CD14-positive monocyte (primary cell): ENCODE data around the gene MAML1. TPM values are rescaled to one million over a fixed set of nuclear protein-coding genes. Genes with fewer than 3 reads are reported as not detected.

Source experiments
- DNase-seq, 3 donors: peaks; one replicate each; pipeline ENCODE4 v3.0.0-alpha.2; 2011 to 2022
- H2AFZ ChIP-seq: 2 replicates; pipeline ENCODE4 v1.6.0; 2012; ENCODE audit warnings: mild to moderate bottlenecking, low read depth, low read length, inconsistent platforms; ENCODE audit not compliant: insufficient read depth, poor library complexity, severe bottlenecking
- H3K27ac ChIP-seq, 2 donors: 1 replicate in 1 of 2; 2 replicates in 1 of 2; pipeline ENCODE4 v1.5.1; 2012 to 2013; ENCODE audit warnings: low read length in 2 of 2, control low read depth in 1 of 2, inconsistent platforms in 1 of 2, low read depth in 1 of 2, mild to moderate bottlenecking in 1 of 2
- H3K27me3 ChIP-seq, 2 donors: one replicate each; pipeline versions ENCODE4 v1.6.0 to v1.6.1; 2011 to 2013; ENCODE audit warnings: low read length in 2 of 2; ENCODE audit not compliant: control insufficient read depth in 2 of 2, insufficient read depth in 2 of 2
- H3K36me3 ChIP-seq, 2 donors: replicated peaks in 1 of 2; 1 replicate in 1 of 2; 2 replicates in 1 of 2; pipeline versions ENCODE4 v1.5.1 to v1.6.1; 2012 to 2013; ENCODE audit warnings: low read length in 2 of 2, control low read depth in 1 of 2, inconsistent platforms in 1 of 2, mild to moderate bottlenecking in 1 of 2; ENCODE audit not compliant: insufficient read depth in 2 of 2, control insufficient read depth in 1 of 2
- H3K4me1 ChIP-seq, 2 donors: 1 replicate in 1 of 2; 2 replicates in 1 of 2; pipeline versions ENCODE4 v1.5.1 to v1.6.1; 2012 to 2013; ENCODE audit warnings: low read length in 2 of 2, control low read depth in 1 of 2, inconsistent platforms in 1 of 2, mild to moderate bottlenecking in 1 of 2, moderate library complexity in 1 of 2; ENCODE audit not compliant: insufficient read depth in 2 of 2, control insufficient read depth in 1 of 2
- H3K4me2 ChIP-seq: replicated peaks from 2 replicates; pipeline ENCODE3; 2012; ENCODE audit warnings: low read length, moderate library complexity, mild to moderate bottlenecking; ENCODE audit not compliant: poor library complexity, severe bottlenecking; ENCODE audit errors: extremely low read depth
- H3K4me3 ChIP-seq, 3 experiments: fragments of 200-600 bp in 1 of 3; sonication (generic) in 1 of 3; replicated peaks in 1 of 3; 1 replicate in 2 of 3; 2 replicates in 1 of 3; pipeline ENCODE4 v1.5.1; 2011 to 2013; ENCODE audit warnings: low read length in 3 of 3, mild to moderate bottlenecking in 3 of 3, control low read depth in 2 of 3, low read depth in 2 of 3, inconsistent platforms in 1 of 3, moderate library complexity in 1 of 3
- H3K79me2 ChIP-seq: 2 replicates; pipeline ENCODE4 v1.6.0; 2012; ENCODE audit warnings: mild to moderate bottlenecking, control low read depth, inconsistent platforms, low read length, moderate library complexity; ENCODE audit not compliant: insufficient read depth
- H3K9ac ChIP-seq: 2 replicates; pipeline ENCODE4 v1.6.0; 2017; ENCODE audit warnings: low read length, mild to moderate bottlenecking; ENCODE audit not compliant: insufficient read depth, poor library complexity, severe bottlenecking
- H3K9me3 ChIP-seq, 2 donors: replicated peaks in 1 of 2; 1 replicate in 1 of 2; 2 replicates in 1 of 2; pipeline versions ENCODE4 v1.5.1 to v1.6.1; 2012 to 2013; ENCODE audit warnings: low read length in 2 of 2, control low read depth in 1 of 2; ENCODE audit not compliant: control insufficient read depth in 1 of 2, insufficient read depth in 1 of 2
- H4K20me1 ChIP-seq: 2 replicates; pipeline ENCODE4 v1.6.0; 2012; ENCODE audit warnings: mild to moderate bottlenecking, low read length, control low read depth, moderate library complexity; ENCODE audit not compliant: insufficient read depth
- H3K27ac Mint-ChIP-seq, 7 donors: one replicate each; pipeline ENCODE4 v1.8.0; 2020; ENCODE audit warnings: mild to moderate bottlenecking in 7 of 7, mixed read lengths in 7 of 7, moderate library complexity in 6 of 7, inconsistent platforms in 2 of 7
- H3K27me3 Mint-ChIP-seq, 3 donors: one replicate each; pipeline ENCODE4 v1.8.0; 2021 to 2022; ENCODE audit warnings: low read depth in 3 of 3, mild to moderate bottlenecking in 3 of 3, mixed read lengths in 3 of 3, moderate library complexity in 3 of 3, inconsistent platforms in 1 of 3
- H3K36me3 Mint-ChIP-seq, 2 donors: one replicate each; pipeline ENCODE4 v1.8.0; 2020; ENCODE audit warnings: mixed read lengths in 2 of 2, inconsistent platforms in 1 of 2, mild to moderate bottlenecking in 1 of 2
- H3K4me1 Mint-ChIP-seq: one replicate; pipeline ENCODE4 v1.8.0; 2020; ENCODE audit warnings: mild to moderate bottlenecking, mixed read lengths
- H3K4me3 Mint-ChIP-seq, 2 donors: one replicate each; pipeline ENCODE4 v1.8.0; 2020; ENCODE audit warnings: mild to moderate bottlenecking in 2 of 2, mixed read lengths in 2 of 2, moderate library complexity in 1 of 2
- H3K9me3 Mint-ChIP-seq, 7 donors: one replicate each; pipeline ENCODE4 v1.8.0; 2020 to 2022; ENCODE audit warnings: mixed read lengths in 7 of 7, mild to moderate bottlenecking in 6 of 7, moderate library complexity in 6 of 7, inconsistent platforms in 2 of 7
- WGBS: methylation state at CpG from one replicate; pipeline ENCODE4 v1.1.5; 2013; ENCODE audit warnings: missing lambda C conversion rate; ENCODE audit not compliant: insufficient coverage; 5-methylcytosine and 5-hydroxymethylcytosine counted together
- intact Hi-C, 2 donors: fragments of 100-400 bp; cut with micrococcal nuclease; formaldehyde crosslinking; loops; one replicate each; pipeline versions ENCODE4 v1.15.0 to v1.15.1; 2023
- polyA plus RNA-seq, 3 donors: library from polyadenylated mRNA; depleted of rRNA in 1 of 3; unstranded in 2 of 3; stranded (reverse) in 1 of 3; fragments of 300-500 nt in 2 of 3; fragments of >200 nt in 1 of 3; fragmentation: Illumina TruSeq in 2 of 3; gene quantifications; 1 replicate in 2 of 3; 2 replicates in 1 of 3; pipeline ENCODE4 v1.2.3, GENCODE V29; 2012 to 2021
- TF ChIP-seq, protein P1 (sequence below): fragments of 200-600 bp; IDR thresholded peaks from one replicate; pipeline ENCODE4 v1.8.0; 2022; ENCODE audit warnings: antibody characterized with exemption, mild to moderate bottlenecking

MAML1 gene
- polyA plus RNA-seq, 3 donors = 2.2 to 11.0 (median 2.7) TPM

DNA sequence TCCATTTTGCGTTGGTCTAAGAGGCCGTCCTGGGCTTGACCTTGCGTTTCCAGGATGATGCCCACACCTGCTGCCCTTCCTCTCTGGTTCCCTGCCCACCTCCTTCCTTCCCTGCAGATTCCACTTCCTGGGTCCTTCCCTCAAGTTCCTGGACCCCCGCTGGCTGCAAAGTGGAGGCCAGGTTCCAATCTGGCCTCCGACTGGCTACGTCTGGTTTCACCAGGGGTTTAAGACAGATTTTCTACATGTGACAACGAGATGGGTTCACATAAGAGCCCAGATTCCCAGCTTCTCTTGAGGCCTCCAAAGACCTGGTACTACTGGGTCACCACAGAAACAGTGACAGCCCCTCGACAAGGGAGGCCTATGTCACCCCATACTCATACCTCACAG, 71.9 kb downstream of the MAML1 start:
- Histone ChIP-seq H3K4me3 (peak overlapping the region in 1 of 3 experiments; percentile 80), H3K9ac (peak overlapping the region; percentile 71), H3K27me3 (no peaks in the 10 kb centered on the region), H3K36me3 (peaks cover 15 to 18% of the 10 kb centered on the region in 2 donors), H3K79me2 (peaks cover 45% of the 10 kb centered on the region), H3K4me1 (peaks cover 41 to 53% of the 10 kb centered on the region in 2 donors), H3K9me3 (no peaks in the 10 kb centered on the region), H4K20me1 (peaks cover 63% of the 10 kb centered on the region), H2AFZ (no peak overlapping the region), H3K27ac (peak overlapping the region; percentile 14 to 33), H3K4me2 (peak overlapping the region; percentile 87)
- no peak for DNase-seq
- Mint-ChIP-seq H3K36me3 (peaks cover 18 to 24% of the 10 kb centered on the region in 2 donors), H3K9me3 (no peaks in the 10 kb centered on the region), H3K27ac (peak overlapping the region in 5 of 7 donors; percentile 41 to 86 (median 76)), H3K4me3 (peak overlapping the region; percentile 88 to 91), H3K27me3 (peaks cover 0 to 2% (median 0%) of the 10 kb centered on the region in 3 donors), H3K4me1 (peaks cover 36% of the 10 kb centered on the region)
- intact Hi-C loops = loop anchor here (2.0 to 5.0 kb wide), 3 partner anchors 16 to 103 kb away; partner anchors contain the start of genes SQSTM1 (in 1 of the 2) and TBC1D9B (in 1 of the 2)
- 65% methylated on average over 8 of the region's 8 CpGs for WGBS
- TF ChIP-seq, protein P1, sequence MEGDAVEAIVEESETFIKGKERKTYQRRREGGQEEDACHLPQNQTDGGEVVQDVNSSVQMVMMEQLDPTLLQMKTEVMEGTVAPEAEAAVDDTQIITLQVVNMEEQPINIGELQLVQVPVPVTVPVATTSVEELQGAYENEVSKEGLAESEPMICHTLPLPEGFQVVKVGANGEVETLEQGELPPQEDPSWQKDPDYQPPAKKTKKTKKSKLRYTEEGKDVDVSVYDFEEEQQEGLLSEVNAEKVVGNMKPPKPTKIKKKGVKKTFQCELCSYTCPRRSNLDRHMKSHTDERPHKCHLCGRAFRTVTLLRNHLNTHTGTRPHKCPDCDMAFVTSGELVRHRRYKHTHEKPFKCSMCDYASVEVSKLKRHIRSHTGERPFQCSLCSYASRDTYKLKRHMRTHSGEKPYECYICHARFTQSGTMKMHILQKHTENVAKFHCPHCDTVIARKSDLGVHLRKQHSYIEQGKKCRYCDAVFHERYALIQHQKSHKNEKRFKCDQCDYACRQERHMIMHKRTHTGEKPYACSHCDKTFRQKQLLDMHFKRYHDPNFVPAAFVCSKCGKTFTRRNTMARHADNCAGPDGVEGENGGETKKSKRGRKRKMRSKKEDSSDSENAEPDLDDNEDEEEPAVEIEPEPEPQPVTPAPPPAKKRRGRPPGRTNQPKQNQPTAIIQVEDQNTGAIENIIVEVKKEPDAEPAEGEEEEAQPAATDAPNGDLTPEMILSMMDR = no peak

DNA sequence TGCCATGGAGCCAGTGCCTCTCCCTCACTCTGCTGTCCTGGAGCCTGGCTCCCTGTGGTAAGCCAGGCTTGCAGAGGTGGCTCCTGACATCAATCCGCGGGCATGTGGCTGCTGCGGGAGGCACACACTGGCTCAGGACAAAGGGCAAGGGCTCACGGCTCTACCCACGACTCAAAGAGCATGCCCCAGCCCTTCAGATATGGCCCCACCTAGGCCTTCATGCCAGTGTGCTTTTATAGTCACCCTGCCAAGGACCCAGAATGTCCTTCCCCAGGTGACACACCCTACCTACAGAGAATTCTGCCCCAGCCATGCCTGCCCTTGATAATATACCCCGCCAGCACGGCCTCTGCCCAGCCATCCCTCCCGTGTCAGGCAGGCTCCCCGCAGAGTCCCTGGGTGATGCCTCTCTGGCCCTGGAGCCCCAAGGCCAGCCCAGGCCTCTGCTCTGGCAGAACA, 72.5 kb downstream of the MAML1 start:
- Mint-ChIP-seq H3K4me1 (peaks cover 36% of the 10 kb centered on the region), H3K9me3 (no peaks in the 10 kb centered on the region), H3K4me3 (peak overlapping the region; percentile 88 to 91), H3K27ac (peak overlapping the region in 6 of 7 donors; percentile 10 to 86 (median 70)), H3K27me3 (peaks cover 0 to 2% (median 0%) of the 10 kb centered on the region in 3 donors), H3K36me3 (peaks cover 12 to 19% of the 10 kb centered on the region in 2 donors)
- Histone ChIP-seq H3K9ac (peak overlapping the region; percentile 71), H3K4me2 (peak overlapping the region; percentile 87), H3K27me3 (no peaks in the 10 kb centered on the region), H3K79me2 (peaks cover 45% of the 10 kb centered on the region), H4K20me1 (peaks cover 58% of the 10 kb centered on the region), H3K27ac (peak overlapping the region in 1 of 2 donors; percentile 77), H3K4me1 (peaks cover 41 to 53% of the 10 kb centered on the region in 2 donors), H2AFZ (no peak overlapping the region), H3K4me3 (peak overlapping the region; percentile 39 to 80 (median 59)), H3K36me3 (peaks cover 10 to 13% of the 10 kb centered on the region in 2 donors), H3K9me3 (no peaks in the 10 kb centered on the region)
- TF ChIP-seq, protein P1 = no peak
- no peak for DNase-seq
- intact Hi-C loops = loop anchor here (1.0 to 2.0 kb wide), 2 partner anchors 16 to 100 kb away; partner anchors contain the start of gene SQSTM1 (in 1 of the 2)
- 74% methylated on average over 8 of the region's 9 CpGs for WGBS
